ENCODE results near the gene PRDM15.

Gene PRDM15

GRCh38 chr21:41898998-41899397 is 19.9 kb upstream of the PRDM15 start:
- H3K9ac ChIP-seq (ENCODE audit: low read length), result no peak overlapping the region
- no peaks in the 10 kb centered on the region for H4K20me1 ChIP-seq (ENCODE audit: insufficient read depth, low read length)
- no peaks in the 10 kb centered on the region for H3K9me3 ChIP-seq (ENCODE audit: insufficient read depth, low read length)
- H2AFZ ChIP-seq (ENCODE audit: low read depth, low read length), result no peak overlapping the region
- no peak overlapping the region for H3K27ac ChIP-seq (ENCODE audit: low read length)
- H3K36me3 ChIP-seq (replicated peaks; ENCODE audit: low read depth, low read length), result no peaks in the 10 kb centered on the region
- H3K79me2 ChIP-seq (ENCODE audit: low read length), result no peaks in the 10 kb centered on the region
- TF ChIP-seq CTCF (IDR thresholded peaks at IDR 0.05; ENCODE audit: low read depth, low read length) (no peak), EZH2phosphoT487 (IDR thresholded peaks at IDR 0.05; ENCODE audit: low read depth) (no peak)
- H3K4me1 ChIP-seq (ENCODE audit: low read length), result peaks cover 17% of the 10 kb centered on the region
- no peak overlapping the region for H3K4me3 ChIP-seq (ENCODE audit: low read length)
- no peak overlapping the region for H3K4me2 ChIP-seq (ENCODE audit: low read length)
- no peaks in the 10 kb centered on the region for H3K27me3 ChIP-seq (ENCODE audit: low read depth, low read length)

DNA sequence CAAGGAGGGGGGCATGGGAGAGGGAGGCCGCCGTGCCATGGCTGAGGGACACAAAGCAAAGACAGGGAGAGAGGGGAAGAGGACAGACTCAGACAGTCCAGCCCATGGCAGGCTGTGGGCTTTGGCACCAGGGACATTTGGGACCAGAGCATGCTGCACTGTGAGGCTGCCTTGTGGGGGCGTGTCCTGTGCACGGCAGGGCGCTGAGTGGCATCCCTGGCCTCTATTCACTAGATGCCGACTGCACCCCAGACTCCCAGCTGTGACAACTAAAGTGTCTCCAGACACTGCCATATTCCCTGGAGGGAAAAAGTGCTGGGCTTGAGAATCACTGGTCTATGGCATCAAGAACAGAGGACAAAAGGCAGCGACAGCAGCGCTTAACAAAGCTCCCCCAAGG is 18.6 kb upstream of the PRDM15 start:
- Histone ChIP-seq H3K4me3 (ENCODE audit: low read length) (no peak overlapping the region), H3K27ac (ENCODE audit: low read length) (no peak overlapping the region)
- TF ChIP-seq CTCF (IDR thresholded peaks at IDR 0.05; ENCODE audit: low read depth, low read length) (no peak), EZH2phosphoT487 (IDR thresholded peaks at IDR 0.05; ENCODE audit: low read depth) (no peak)

GRCh38 chr21:41897047-41897669 is 18.0 kb upstream of the PRDM15 start:
- no peaks in the 10 kb centered on the region for H4K20me1 ChIP-seq (ENCODE audit: insufficient read depth, low read length)
- TF ChIP-seq CTCF (IDR thresholded peaks at IDR 0.05; ENCODE audit: low read depth, low read length) (no peak), EZH2phosphoT487 (IDR thresholded peaks at IDR 0.05; ENCODE audit: low read depth) (no peak)
- no peak overlapping the region for H3K4me2 ChIP-seq (ENCODE audit: low read length)
- H3K36me3 ChIP-seq (replicated peaks; ENCODE audit: low read depth, low read length), result no peaks in the 10 kb centered on the region
- H3K9ac ChIP-seq (ENCODE audit: low read length), result no peak overlapping the region
- no peak overlapping the region for H3K27ac ChIP-seq (ENCODE audit: low read length)
- H3K4me1 ChIP-seq (ENCODE audit: low read length), result peaks cover 17% of the 10 kb centered on the region
- H3K9me3 ChIP-seq (ENCODE audit: insufficient read depth, low read length), result no peaks in the 10 kb centered on the region
- no peak overlapping the region for H2AFZ ChIP-seq (ENCODE audit: low read depth, low read length)
- no peaks in the 10 kb centered on the region for H3K27me3 ChIP-seq (ENCODE audit: low read depth, low read length)
- no peak overlapping the region for H3K4me3 ChIP-seq (ENCODE audit: low read length)
- H3K79me2 ChIP-seq (ENCODE audit: low read length), result no peaks in the 10 kb centered on the region

More for the DNA sequence above, 18.6 kb upstream of the PRDM15 start:
- peaks cover 17% of the 10 kb centered on the region for H3K4me1 ChIP-seq (ENCODE audit: low read length)
- no peak overlapping the region for H3K9ac ChIP-seq (ENCODE audit: low read length)
- no peak overlapping the region for H2AFZ ChIP-seq (ENCODE audit: low read depth, low read length)
- H3K9me3 ChIP-seq (ENCODE audit: insufficient read depth, low read length), result no peaks in the 10 kb centered on the region
- no peak overlapping the region for H3K4me2 ChIP-seq (ENCODE audit: low read length)
- no peaks in the 10 kb centered on the region for H4K20me1 ChIP-seq (ENCODE audit: insufficient read depth, low read length)
- no peaks in the 10 kb centered on the region for H3K36me3 ChIP-seq (replicated peaks; ENCODE audit: low read depth, low read length)
- no peaks in the 10 kb centered on the region for H3K27me3 ChIP-seq (ENCODE audit: low read depth, low read length)
- no peaks in the 10 kb centered on the region for H3K79me2 ChIP-seq (ENCODE audit: low read length)

GRCh38 chr21:41895643-41896493 is 16.7 kb upstream of the PRDM15 start:
- TF ChIP-seq CTCF (IDR thresholded peaks at IDR 0.05; ENCODE audit: low read depth, low read length) (no peak), EZH2phosphoT487 (IDR thresholded peaks at IDR 0.05; ENCODE audit: low read depth) (no peak)
- no peaks in the 10 kb centered on the region for H3K79me2 ChIP-seq (ENCODE audit: low read length)
- H3K27me3 ChIP-seq (ENCODE audit: low read depth, low read length), result no peaks in the 10 kb centered on the region
- no peaks in the 10 kb centered on the region for H3K36me3 ChIP-seq (replicated peaks; ENCODE audit: low read depth, low read length)
- H3K9me3 ChIP-seq (ENCODE audit: insufficient read depth, low read length), result no peaks in the 10 kb centered on the region
- no peak overlapping the region for H3K4me2 ChIP-seq (ENCODE audit: low read length)
- H2AFZ ChIP-seq (ENCODE audit: low read depth, low read length), result no peak overlapping the region
- peaks cover 9% of the 10 kb centered on the region; the same call in 1 of the 2 replicates for H3K4me1 ChIP-seq (ENCODE audit: low read length)
- no peak overlapping the region for H3K27ac ChIP-seq (ENCODE audit: low read length)
- H3K9ac ChIP-seq (ENCODE audit: low read length), result no peak overlapping the region
- no peaks in the 10 kb centered on the region for H4K20me1 ChIP-seq (ENCODE audit: insufficient read depth, low read length)
- H3K4me3 ChIP-seq (ENCODE audit: low read length), result no peak overlapping the region

Data from OCI-LY3 (cell line).